ENCODE results near the gene RRAGD. TPM values are rescaled to one million over a fixed set of nuclear protein-coding genes. Genes with fewer than 3 reads are reported as not detected.
A peak's percentile ranks its signal among the peaks of the same experiment; 100 is the strongest.

RRAGD gene
- polyA plus RNA-seq, 1 experiment = not detected

DNA sequence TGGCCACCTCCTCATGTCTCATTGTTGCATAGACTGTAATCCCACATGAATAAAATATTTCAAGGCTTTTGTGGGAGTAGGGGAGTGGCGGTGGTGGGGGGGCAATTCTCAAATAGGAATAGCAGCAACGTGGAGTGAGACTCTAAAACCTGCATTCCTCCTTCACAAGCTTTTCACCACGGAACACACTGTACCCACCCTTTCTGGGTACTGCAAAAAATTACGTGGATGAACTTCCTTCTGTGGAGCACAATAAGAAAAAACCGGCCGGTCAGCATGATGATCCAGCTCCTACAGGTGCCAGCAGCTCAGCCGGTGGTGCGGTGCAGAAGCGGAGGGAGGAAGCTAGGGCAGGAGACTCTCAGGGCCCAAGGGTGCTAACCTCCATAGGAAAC, 930 bp upstream of the RRAGD start:
- no peak overlapping the region for H3K27ac ChIP-seq (ENCODE audit: low read depth, low read length)
- H3K9me3 ChIP-seq (ENCODE audit: control insufficient read depth, insufficient read depth, low read length) = no peaks in the 10 kb centered on the region; the same call in 1 of the 2 replicates
- peaks cover 55% of the 10 kb centered on the region for H3K27me3 ChIP-seq (ENCODE audit: control insufficient read depth, insufficient read depth, low read length)
- TF ChIP-seq, protein P1, sequence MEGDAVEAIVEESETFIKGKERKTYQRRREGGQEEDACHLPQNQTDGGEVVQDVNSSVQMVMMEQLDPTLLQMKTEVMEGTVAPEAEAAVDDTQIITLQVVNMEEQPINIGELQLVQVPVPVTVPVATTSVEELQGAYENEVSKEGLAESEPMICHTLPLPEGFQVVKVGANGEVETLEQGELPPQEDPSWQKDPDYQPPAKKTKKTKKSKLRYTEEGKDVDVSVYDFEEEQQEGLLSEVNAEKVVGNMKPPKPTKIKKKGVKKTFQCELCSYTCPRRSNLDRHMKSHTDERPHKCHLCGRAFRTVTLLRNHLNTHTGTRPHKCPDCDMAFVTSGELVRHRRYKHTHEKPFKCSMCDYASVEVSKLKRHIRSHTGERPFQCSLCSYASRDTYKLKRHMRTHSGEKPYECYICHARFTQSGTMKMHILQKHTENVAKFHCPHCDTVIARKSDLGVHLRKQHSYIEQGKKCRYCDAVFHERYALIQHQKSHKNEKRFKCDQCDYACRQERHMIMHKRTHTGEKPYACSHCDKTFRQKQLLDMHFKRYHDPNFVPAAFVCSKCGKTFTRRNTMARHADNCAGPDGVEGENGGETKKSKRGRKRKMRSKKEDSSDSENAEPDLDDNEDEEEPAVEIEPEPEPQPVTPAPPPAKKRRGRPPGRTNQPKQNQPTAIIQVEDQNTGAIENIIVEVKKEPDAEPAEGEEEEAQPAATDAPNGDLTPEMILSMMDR (IDR thresholded peaks at IDR 0.05; ENCODE audit: low read depth, low read length) = no peak
- ChIA-PET CTCF (interaction anchor here (2.1 kb wide), 1 partner anchor 19 kb away, joined by 5 read pairs; the partner anchor contains the start of gene ANKRD6), POLR2A (no interaction called here)
- no peak overlapping the region for H3K4me3 ChIP-seq (ENCODE audit: low read depth, low read length)
- no peak for DNase-seq (ENCODE audit: low read depth, low spot score)

DNA sequence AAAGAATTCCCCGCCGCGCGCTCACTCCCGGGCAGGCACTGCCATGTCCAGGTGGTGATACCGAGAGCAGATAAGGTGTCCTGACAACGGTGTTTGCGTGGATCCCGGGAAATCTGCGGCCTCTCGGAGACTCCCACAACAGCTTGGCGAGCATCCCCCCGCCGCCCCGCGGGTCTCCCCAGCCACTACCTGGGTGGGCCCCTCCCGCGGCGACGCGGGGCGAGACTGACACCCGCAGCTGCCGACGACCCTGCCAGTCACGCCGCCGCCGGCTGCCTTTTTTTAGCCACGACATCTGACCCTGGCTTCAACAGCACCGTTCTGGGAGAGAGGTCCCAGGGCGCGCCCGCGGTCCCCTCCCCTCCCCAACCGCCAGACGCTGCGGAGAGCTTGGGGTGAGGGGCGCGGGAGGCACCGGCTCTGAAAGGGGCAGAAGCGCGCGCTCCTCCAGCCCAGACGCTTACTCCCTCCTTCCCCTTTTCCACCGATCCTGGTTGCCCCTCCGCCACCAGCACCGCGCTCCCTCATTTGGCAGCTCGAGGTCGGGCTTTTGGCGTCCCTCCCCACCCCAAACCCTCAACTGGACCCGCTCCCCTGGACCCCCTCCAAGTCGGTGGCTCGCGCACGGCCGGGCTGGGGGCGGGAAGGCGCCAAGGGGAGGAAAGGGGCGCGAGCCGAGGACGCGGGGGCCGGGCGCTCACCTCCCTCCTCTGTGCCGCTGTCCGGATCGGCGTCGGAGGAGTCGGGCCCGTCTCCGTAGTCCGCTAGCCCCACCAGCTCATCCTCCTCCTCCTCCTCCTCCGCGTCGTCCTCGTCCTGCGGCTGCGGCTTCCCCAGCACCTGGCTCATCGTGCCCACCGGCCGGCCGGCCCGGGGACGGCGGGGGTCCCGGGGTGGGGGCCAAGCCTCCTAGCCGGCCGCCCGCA, 665 bp downstream of the RRAGD start:
- CTCF ChIA-PET = no interaction called here
- POLR2A ChIA-PET = no interaction called here
- Histone ChIP-seq H3K4me3 (ENCODE audit: low read depth, low read length) (peak overlapping the region; percentile 35; the same call in 1 of the 2 replicates), H3K9me3 (ENCODE audit: control insufficient read depth, insufficient read depth, low read length) (no peaks in the 10 kb centered on the region; the same call in 1 of the 2 replicates), H3K27ac (ENCODE audit: low read depth, low read length) (no peak overlapping the region), H3K27me3 (ENCODE audit: control insufficient read depth, insufficient read depth, low read length) (peaks cover 51% of the 10 kb centered on the region)
- TF ChIP-seq, protein P1 (IDR thresholded peaks at IDR 0.05; ENCODE audit: low read depth, low read length) = no peak
- no peak for DNase-seq (ENCODE audit: low read depth, low spot score)

DNA sequence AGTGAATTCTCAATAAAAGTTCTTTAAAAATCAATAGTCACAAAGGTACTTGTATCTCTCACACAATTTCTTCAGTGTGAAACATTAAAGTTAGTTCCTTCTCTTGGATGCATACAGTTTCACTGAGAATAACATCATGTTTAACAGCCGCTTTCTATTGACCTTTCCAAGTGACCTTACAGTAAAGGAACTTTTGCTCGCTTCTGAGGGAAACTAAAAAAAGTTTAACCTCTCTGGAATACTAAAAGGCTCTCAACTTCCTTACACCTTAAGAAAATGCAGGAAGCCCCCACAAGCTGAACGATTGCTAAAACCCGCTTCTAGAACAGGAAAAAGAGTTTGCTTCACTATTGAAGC, 1.3 kb downstream of the RRAGD start:
- ChIA-PET CTCF (no interaction called here), POLR2A (no interaction called here)
- Histone ChIP-seq H3K4me3 (ENCODE audit: low read depth, low read length) (no peak overlapping the region), H3K9me3 (ENCODE audit: control insufficient read depth, insufficient read depth, low read length) (no peaks in the 10 kb centered on the region; the same call in 1 of the 2 replicates), H3K27ac (ENCODE audit: low read depth, low read length) (no peak overlapping the region), H3K27me3 (ENCODE audit: control insufficient read depth, insufficient read depth, low read length) (peaks cover 49% of the 10 kb centered on the region)
- DNase-seq (ENCODE audit: low read depth, low spot score) = no peak
- TF ChIP-seq, protein P1 (IDR thresholded peaks at IDR 0.05; ENCODE audit: low read depth, low read length) = no peak

DNA sequence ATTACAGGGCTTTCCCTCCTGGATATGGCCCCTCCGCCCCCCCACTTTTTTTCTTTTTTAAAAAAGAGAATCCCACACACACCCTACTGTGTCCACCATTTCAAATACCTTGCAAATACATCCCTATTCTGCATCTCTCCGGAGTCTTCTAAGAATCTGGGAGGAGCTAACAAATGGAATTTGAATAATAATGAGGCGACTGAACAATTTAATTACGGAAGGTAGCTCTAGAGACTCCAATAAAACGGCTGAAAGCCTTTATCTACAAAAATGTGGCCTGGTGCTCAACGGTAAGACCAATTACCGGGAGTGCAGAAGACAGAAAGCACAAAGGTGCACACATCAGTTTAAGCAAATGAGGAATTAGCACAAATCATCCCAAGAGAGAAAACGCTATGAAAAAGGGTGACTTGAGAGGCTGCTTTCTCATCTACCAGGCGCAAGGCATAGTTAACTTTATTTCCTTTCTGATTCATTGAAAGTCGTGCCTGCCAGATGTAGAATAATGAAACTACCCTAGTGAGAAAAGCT, 1.8 kb downstream of the RRAGD start:
- POLR2A ChIA-PET = no interaction called here
- no peak overlapping the region for H3K4me3 ChIP-seq (ENCODE audit: low read depth, low read length)
- H3K27ac ChIP-seq (ENCODE audit: low read depth, low read length) = no peak overlapping the region
- no peak for DNase-seq (ENCODE audit: low read depth, low spot score)
- peaks cover 46% of the 10 kb centered on the region for H3K27me3 ChIP-seq (ENCODE audit: control insufficient read depth, insufficient read depth, low read length)
- TF ChIP-seq, protein P1 (IDR thresholded peaks at IDR 0.05; ENCODE audit: low read depth, low read length) = no peak
- no peaks in the 10 kb centered on the region; the same call in 1 of the 2 replicates for H3K9me3 ChIP-seq (ENCODE audit: control insufficient read depth, insufficient read depth, low read length)
- CTCF ChIA-PET = no interaction called here

DNA sequence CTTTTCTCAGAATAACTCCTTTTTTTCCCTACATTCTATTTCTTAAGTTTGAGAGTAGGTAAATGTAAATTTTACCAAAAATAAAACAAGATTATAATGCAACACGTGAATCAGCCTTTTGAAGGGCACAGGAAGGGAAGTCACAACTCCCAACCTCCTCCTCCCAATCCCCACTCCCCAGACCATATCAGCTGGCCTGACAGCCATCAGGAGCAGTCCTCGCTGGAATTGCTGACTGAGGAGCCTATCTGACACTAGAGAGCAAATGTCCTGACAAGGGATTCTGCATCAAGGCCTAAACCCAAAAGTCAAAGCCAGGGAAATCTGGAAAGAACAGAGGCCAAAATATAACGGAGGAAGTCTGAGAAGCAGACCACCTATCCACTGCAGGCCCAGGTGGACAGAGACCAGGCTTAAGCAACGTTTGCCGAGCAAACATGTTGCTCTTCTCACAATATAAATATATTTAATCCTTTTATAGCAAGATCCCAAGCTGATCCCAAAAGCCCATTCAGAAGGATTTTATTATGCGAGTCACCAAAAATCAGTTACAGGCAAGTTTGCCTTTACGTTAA, 2.5 kb downstream of the RRAGD start:
- Histone ChIP-seq H3K27ac (ENCODE audit: low read depth, low read length) (no peak overlapping the region), H3K9me3 (ENCODE audit: control insufficient read depth, insufficient read depth, low read length) (no peaks in the 10 kb centered on the region; the same call in 1 of the 2 replicates), H3K27me3 (ENCODE audit: control insufficient read depth, insufficient read depth, low read length) (peaks cover 45% of the 10 kb centered on the region), H3K4me3 (ENCODE audit: low read depth, low read length) (no peak overlapping the region)
- no peak for DNase-seq (ENCODE audit: low read depth, low spot score)
- ChIA-PET CTCF (interaction anchor here (1.4 kb wide), 1 partner anchor 37 kb away, joined by 5 read pairs; no protein-coding TSS in a partner anchor), POLR2A (no interaction called here)
- TF ChIP-seq, protein P1 (IDR thresholded peaks at IDR 0.05; ENCODE audit: low read depth, low read length) = no peak
